SU-DHL-6 (cell line): Measurements from ENCODE around the gene INSIG1.

ENCODE experiments used
- EZH2phosphoT487 ChIP-seq: fragments of 200-600 bp; sonication (generic), shearing (Covaris generic); conservative IDR thresholded peaks from 2 replicates; pipeline ENCODE4 v1.6.1; 2018; ENCODE audit warnings: mild to moderate bottlenecking, antibody characterized with exemption, low read length, moderate library complexity, mixed read lengths
- TF ChIP-seq, protein P1 (sequence below): fragments of 200-600 bp; sonication (generic); IDR thresholded peaks from one replicate; pipeline ENCODE4 v1.5.1; 2017; ENCODE audit warnings: antibody characterized with exemption, mild to moderate bottlenecking, low read length, moderate library complexity; ENCODE audit not compliant: insufficient read depth, poor library complexity, severe bottlenecking

DNA sequence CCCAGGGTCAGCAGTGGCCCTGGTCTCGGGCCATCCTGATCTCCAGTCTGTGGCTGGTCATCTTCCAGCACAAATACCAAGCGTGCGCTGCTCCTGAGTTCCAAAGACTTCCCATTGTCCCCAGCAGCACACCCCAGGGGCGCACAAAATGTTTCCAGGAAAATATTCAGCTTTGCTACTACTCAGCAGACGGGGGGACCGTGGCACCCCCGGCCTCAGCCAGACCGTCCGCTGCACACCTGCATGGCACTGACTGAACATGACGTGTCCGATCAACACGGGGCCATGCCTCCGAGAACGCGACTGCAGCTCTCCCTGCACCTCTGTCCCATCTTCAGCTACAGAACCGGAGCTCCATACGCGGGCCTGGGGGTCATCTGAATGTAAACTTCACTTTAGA is 9.6 kb upstream of the INSIG1 start:
- TF ChIP-seq, protein P1, sequence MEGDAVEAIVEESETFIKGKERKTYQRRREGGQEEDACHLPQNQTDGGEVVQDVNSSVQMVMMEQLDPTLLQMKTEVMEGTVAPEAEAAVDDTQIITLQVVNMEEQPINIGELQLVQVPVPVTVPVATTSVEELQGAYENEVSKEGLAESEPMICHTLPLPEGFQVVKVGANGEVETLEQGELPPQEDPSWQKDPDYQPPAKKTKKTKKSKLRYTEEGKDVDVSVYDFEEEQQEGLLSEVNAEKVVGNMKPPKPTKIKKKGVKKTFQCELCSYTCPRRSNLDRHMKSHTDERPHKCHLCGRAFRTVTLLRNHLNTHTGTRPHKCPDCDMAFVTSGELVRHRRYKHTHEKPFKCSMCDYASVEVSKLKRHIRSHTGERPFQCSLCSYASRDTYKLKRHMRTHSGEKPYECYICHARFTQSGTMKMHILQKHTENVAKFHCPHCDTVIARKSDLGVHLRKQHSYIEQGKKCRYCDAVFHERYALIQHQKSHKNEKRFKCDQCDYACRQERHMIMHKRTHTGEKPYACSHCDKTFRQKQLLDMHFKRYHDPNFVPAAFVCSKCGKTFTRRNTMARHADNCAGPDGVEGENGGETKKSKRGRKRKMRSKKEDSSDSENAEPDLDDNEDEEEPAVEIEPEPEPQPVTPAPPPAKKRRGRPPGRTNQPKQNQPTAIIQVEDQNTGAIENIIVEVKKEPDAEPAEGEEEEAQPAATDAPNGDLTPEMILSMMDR: no peak
- no peak for TF ChIP-seq EZH2phosphoT487
